ENCODE results near the gene PLB1. TPM values are rescaled to one million over a fixed set of nuclear protein-coding genes. Genes with fewer than 3 reads are reported as not detected.
A peak's percentile ranks its signal among the peaks of the same experiment; 100 is the strongest.

The PLB1 gene
- total RNA-seq, 1 experiment from 2014 or later, result 0.91 TPM

DNA sequence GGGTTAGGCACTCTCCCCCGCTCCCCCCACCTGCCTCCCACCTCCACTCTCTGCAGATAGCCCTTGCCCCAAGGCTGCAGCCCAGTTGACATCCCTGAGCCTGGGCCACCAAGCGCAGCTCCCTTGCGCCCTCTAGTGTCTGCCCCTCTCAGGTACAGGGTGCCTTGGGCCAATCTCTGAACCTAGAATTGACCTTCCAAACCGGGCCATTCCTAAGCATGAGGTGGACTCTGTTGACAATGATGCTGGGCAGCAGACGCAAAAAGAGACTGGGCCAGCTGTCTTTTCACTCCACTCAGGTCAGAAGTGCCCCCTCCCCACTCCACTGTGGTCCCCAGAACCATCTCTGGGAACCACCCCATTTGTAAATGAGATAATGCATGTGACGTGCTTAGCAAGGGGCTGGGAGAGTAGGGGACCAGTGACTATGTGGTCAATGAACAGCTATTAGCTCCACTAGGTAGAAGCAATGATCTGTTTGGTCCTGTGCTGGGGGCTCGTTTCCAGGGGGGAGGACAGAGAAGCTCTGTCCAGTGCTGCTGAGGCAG lies 43.3 kb upstream of the PLB1 start:
- CTCF ChIA-PET, result interaction anchor here (0.5 to 2.1 kb wide), 21 partner anchors 11 to 747 kb away, joined by 3 to 8 read pairs (median 3); no protein-coding TSS in a partner anchor
- Mint-ChIP-seq H3K36me3 (ENCODE audit: insufficient read depth, unreplicated experiment) (no peaks in the 10 kb centered on the region), H3K27ac (ENCODE audit: low read depth, unreplicated experiment) (no peak overlapping the region), H3K9me3 (ENCODE audit: unreplicated experiment) (no peaks in the 10 kb centered on the region), H3K4me3 (ENCODE audit: unreplicated experiment) (no peak overlapping the region), H3K4me1 (ENCODE audit: insufficient read depth, unreplicated experiment) (peaks cover 31% of the 10 kb centered on the region), H3K27me3 (ENCODE audit: insufficient read depth, unreplicated experiment) (no peaks in the 10 kb centered on the region)
- intact Hi-C loops (cut with micrococcal nuclease), result loop anchor here (1.0 to 2.0 kb wide), 4 partner anchors 46 to 749 kb away; no protein-coding TSS in a partner anchor
- POLR2A ChIA-PET, result interaction anchor here (0.6 to 1.3 kb wide), 3 partner anchors 29 to 41 kb away, joined by 3 to 7 read pairs (median 3); no protein-coding TSS in a partner anchor
- TF ChIP-seq, protein P1, sequence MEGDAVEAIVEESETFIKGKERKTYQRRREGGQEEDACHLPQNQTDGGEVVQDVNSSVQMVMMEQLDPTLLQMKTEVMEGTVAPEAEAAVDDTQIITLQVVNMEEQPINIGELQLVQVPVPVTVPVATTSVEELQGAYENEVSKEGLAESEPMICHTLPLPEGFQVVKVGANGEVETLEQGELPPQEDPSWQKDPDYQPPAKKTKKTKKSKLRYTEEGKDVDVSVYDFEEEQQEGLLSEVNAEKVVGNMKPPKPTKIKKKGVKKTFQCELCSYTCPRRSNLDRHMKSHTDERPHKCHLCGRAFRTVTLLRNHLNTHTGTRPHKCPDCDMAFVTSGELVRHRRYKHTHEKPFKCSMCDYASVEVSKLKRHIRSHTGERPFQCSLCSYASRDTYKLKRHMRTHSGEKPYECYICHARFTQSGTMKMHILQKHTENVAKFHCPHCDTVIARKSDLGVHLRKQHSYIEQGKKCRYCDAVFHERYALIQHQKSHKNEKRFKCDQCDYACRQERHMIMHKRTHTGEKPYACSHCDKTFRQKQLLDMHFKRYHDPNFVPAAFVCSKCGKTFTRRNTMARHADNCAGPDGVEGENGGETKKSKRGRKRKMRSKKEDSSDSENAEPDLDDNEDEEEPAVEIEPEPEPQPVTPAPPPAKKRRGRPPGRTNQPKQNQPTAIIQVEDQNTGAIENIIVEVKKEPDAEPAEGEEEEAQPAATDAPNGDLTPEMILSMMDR (IDR thresholded peaks at IDR 0.05; ENCODE audit: unreplicated experiment), result peak; percentile 94
- DNase-seq (ENCODE audit: unreplicated experiment), result peak; percentile 68
- BruUV-seq (replicated peaks), result no TSS peak

- no peak for DNase-seq (ENCODE audit: unreplicated experiment)
- Mint-ChIP-seq H3K27ac (ENCODE audit: low read depth, unreplicated experiment) (no peak overlapping the region), H3K4me1 (ENCODE audit: insufficient read depth, unreplicated experiment) (peaks cover 23% of the 10 kb centered on the region), H3K36me3 (ENCODE audit: insufficient read depth, unreplicated experiment) (no peaks in the 10 kb centered on the region), H3K4me3 (ENCODE audit: unreplicated experiment) (no peak overlapping the region), H3K27me3 (ENCODE audit: insufficient read depth, unreplicated experiment) (no peaks in the 10 kb centered on the region), H3K9me3 (ENCODE audit: unreplicated experiment) (no peaks in the 10 kb centered on the region)
- no TSS peak for BruUV-seq (replicated peaks)
- intact Hi-C loops (cut with micrococcal nuclease), result loop anchor here (2.0 kb wide), 1 partner anchor 47 kb away; no protein-coding TSS in a partner anchor
- TF ChIP-seq, protein P1 (IDR thresholded peaks at IDR 0.05; ENCODE audit: unreplicated experiment), result no peak
- ChIA-PET CTCF (interaction anchor here (0.6 to 2.1 kb wide), 20 partner anchors 10 to 748 kb away, joined by 3 to 8 read pairs (median 3); no protein-coding TSS in a partner anchor), POLR2A (interaction anchor here (1.0 to 1.3 kb wide), 2 partner anchors 39 to 42 kb away, joined by 3 to 7 read pairs; no protein-coding TSS in a partner anchor)
Observed at GRCh38 chr2:28453396-28453795, 42.5 kb upstream of the PLB1 start.

GRCh38 chr2:28454016-28454930 lies 41.6 kb upstream of the PLB1 start:
- H3K27me3 Mint-ChIP-seq (ENCODE audit: insufficient read depth, unreplicated experiment), result no peaks in the 10 kb centered on the region
- no peaks in the 10 kb centered on the region for H3K9me3 Mint-ChIP-seq (ENCODE audit: unreplicated experiment)
- TF ChIP-seq, protein P1 (IDR thresholded peaks at IDR 0.05; ENCODE audit: unreplicated experiment), result no peak
- peaks cover 16% of the 10 kb centered on the region for H3K4me1 Mint-ChIP-seq (ENCODE audit: insufficient read depth, unreplicated experiment)
- no peak for DNase-seq (ENCODE audit: unreplicated experiment)
- intact Hi-C loops (cut with micrococcal nuclease), result no loop called here
- ChIA-PET POLR2A (interaction anchor here (1.2 kb wide), 1 partner anchor 57 kb away, joined by 6 read pairs; no protein-coding TSS in a partner anchor), CTCF (interaction anchor here (0.6 to 2.1 kb wide), 7 partner anchors 32 to 770 kb away, joined by 3 to 8 read pairs (median 4); no protein-coding TSS in a partner anchor)
- H3K4me3 Mint-ChIP-seq (ENCODE audit: unreplicated experiment), result no peak overlapping the region
- no peaks in the 10 kb centered on the region for H3K36me3 Mint-ChIP-seq (ENCODE audit: insufficient read depth, unreplicated experiment)
- BruUV-seq (replicated peaks), result no TSS peak
- H3K27ac Mint-ChIP-seq (ENCODE audit: low read depth, unreplicated experiment), result peak overlapping the region; percentile 9

GRCh38 chr2:28457237-28457636 lies 38.6 kb upstream of the PLB1 start:
- BruUV-seq (replicated peaks), result no TSS peak
- Mint-ChIP-seq H3K4me3 (ENCODE audit: unreplicated experiment) (no peak overlapping the region), H3K4me1 (ENCODE audit: insufficient read depth, unreplicated experiment) (peaks cover 5% of the 10 kb centered on the region), H3K36me3 (ENCODE audit: insufficient read depth, unreplicated experiment) (no peaks in the 10 kb centered on the region), H3K9me3 (ENCODE audit: unreplicated experiment) (peaks cover 3% of the 10 kb centered on the region), H3K27me3 (ENCODE audit: insufficient read depth, unreplicated experiment) (no peaks in the 10 kb centered on the region), H3K27ac (ENCODE audit: low read depth, unreplicated experiment) (no peak overlapping the region)
- TF ChIP-seq, protein P1 (IDR thresholded peaks at IDR 0.05; ENCODE audit: unreplicated experiment), result no peak
- no peak for DNase-seq (ENCODE audit: unreplicated experiment)
- intact Hi-C loops (cut with micrococcal nuclease), result no loop called here
- ChIA-PET CTCF (no interaction called here), POLR2A (no interaction called here)
